Endothelial cell of umbilical vein (primary cell): Measurements from ENCODE around the gene PIP5K1C.

Experiments used
- EZH2 ChIP-seq: IDR thresholded peaks from 2 replicates; pipeline ENCODE4 v1.6.1; 2012; ENCODE audit warnings: borderline replicate concordance, low read depth, mild to moderate bottlenecking, moderate library complexity, low read length, inconsistent platforms; ENCODE audit not compliant: severe bottlenecking
- FOS ChIP-seq: IDR thresholded peaks from 2 replicates; pipeline ENCODE4 v1.6.1; 2011; ENCODE audit warnings: mild to moderate bottlenecking, low read length, moderate library complexity, borderline replicate concordance; ENCODE audit not compliant: insufficient read depth
- MYC ChIP-seq: IDR thresholded peaks from one replicate; pipeline ENCODE4 v1.6.1; 2011; ENCODE audit warnings: mild to moderate bottlenecking, low read depth, low read length
- POLR2A ChIP-seq: IDR thresholded peaks from 2 replicates; pipeline ENCODE4 v1.6.1; 2012; ENCODE audit warnings: low read depth, mild to moderate bottlenecking, control low read depth, low read length
- POLR2AphosphoS5 ChIP-seq: IDR thresholded peaks from 2 replicates; pipeline ENCODE4 v1.6.1; 2012; ENCODE audit warnings: low read depth, mild to moderate bottlenecking, control low read depth, low read length, moderate library complexity; ENCODE audit not compliant: insufficient read depth
- TF ChIP-seq, protein P1 (sequence below), 2 donors: IDR thresholded peaks; 1 replicate in 1 of 2; 2 replicates in 1 of 2; pipeline ENCODE4 v1.5.1; 2011; ENCODE audit warnings: low read length in 2 of 2, mild to moderate bottlenecking in 2 of 2, moderate library complexity in 2 of 2, control low read depth in 1 of 2, inconsistent platforms in 1 of 2, low read depth in 1 of 2; ENCODE audit not compliant: insufficient read depth in 1 of 2; ENCODE audit errors: extremely low read depth in 1 of 2
- TF ChIP-seq, protein P2 (sequence below): IDR thresholded peaks from 2 replicates; pipeline ENCODE4 v1.6.1; 2011; ENCODE audit not compliant: insufficient read depth, insufficient read length

DNA sequence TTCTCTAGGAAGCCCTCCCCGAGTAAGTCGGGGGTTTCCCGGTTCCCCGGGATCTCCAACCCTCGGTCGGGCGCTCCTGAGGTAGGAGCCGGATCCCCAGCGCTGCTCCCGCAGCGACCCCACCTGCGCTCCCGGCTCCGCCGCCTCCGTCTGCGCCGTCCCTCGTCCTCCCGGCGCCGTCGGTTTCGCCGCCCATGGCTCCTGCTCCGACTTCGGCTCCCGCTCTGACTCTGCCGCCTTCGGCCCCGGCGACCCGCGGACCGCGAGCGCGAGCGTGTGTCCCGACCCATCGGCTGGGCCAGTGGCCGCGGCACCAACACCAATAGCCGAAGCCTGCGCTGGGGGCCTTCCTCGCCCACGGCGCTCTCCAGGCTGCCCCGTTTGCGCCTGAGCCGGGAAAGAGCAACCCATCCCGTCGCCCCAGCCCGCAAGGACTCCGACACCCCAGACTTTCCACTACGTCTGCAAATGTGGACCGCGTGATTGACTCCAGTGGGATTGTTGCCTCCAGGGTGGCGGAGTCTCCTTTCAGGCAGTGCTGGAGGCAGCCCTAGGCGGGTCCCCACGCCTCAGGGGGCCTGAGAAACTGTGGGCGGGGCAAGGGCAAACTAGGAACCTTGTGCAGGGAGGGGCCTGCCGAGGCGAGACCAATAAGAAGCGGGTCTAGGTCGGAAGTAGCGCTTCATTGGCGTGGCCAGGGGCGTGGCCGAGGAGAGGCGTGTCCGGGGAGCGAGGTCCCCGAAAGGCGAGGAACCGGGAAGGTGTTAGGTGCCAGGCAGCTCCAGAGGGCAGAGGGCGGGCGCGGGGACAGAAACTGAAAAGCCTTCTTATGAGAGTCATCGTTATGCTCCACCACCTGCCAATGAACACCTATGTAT, 73.6 kb downstream of the PIP5K1C start, which contains the start of gene CACTIN:
- TF ChIP-seq, protein P1, sequence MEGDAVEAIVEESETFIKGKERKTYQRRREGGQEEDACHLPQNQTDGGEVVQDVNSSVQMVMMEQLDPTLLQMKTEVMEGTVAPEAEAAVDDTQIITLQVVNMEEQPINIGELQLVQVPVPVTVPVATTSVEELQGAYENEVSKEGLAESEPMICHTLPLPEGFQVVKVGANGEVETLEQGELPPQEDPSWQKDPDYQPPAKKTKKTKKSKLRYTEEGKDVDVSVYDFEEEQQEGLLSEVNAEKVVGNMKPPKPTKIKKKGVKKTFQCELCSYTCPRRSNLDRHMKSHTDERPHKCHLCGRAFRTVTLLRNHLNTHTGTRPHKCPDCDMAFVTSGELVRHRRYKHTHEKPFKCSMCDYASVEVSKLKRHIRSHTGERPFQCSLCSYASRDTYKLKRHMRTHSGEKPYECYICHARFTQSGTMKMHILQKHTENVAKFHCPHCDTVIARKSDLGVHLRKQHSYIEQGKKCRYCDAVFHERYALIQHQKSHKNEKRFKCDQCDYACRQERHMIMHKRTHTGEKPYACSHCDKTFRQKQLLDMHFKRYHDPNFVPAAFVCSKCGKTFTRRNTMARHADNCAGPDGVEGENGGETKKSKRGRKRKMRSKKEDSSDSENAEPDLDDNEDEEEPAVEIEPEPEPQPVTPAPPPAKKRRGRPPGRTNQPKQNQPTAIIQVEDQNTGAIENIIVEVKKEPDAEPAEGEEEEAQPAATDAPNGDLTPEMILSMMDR (IDR thresholded peaks at IDR 0.05; ENCODE audit: extremely low read depth in 1 of 2, insufficient read depth in 1 of 2, low read depth in 1 of 2, low read length in 2 of 2): no peak
- TF ChIP-seq POLR2A: peak; percentile 77
- TF ChIP-seq, protein P2, sequence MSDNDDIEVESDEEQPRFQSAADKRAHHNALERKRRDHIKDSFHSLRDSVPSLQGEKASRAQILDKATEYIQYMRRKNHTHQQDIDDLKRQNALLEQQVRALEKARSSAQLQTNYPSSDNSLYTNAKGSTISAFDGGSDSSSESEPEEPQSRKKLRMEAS: peak; percentile 72
- peak; percentile 35 for TF ChIP-seq MYC
- no peak for TF ChIP-seq POLR2AphosphoS5
- no peak for TF ChIP-seq EZH2
- no peak for TF ChIP-seq FOS
